Liver (tissue), 9 donors: Measurements from ENCODE around the gene ROBO2. TPM values are rescaled to one million over a fixed set of nuclear protein-coding genes. Genes with fewer than 3 reads are reported as not detected.

Source experiments
- DNase-seq: peaks from one replicate; pipeline ENCODE4 v3.0.0-alpha.2; 2017; ENCODE audit warnings: low spot score
- H3K27ac ChIP-seq, 2 donors: one replicate each; pipeline ENCODE4 v1.7.0; 2013; ENCODE audit warnings: inconsistent platforms in 2 of 2, low read length in 2 of 2, control low read depth in 1 of 2, low read depth in 1 of 2, mild to moderate bottlenecking in 1 of 2
- H3K27me3 ChIP-seq, 4 donors: one replicate each; pipeline versions ENCODE4 v1.6.1 to v1.7.0; 2013; ENCODE audit warnings: low read length in 3 of 4, inconsistent platforms in 1 of 4, mild to moderate bottlenecking in 1 of 4, moderate library complexity in 1 of 4; ENCODE audit not compliant: control insufficient read depth in 4 of 4, insufficient read depth in 4 of 4
- H3K36me3 ChIP-seq, 4 donors: one replicate each; pipeline versions ENCODE4 v1.6.1 to v1.7.0; 2013; ENCODE audit warnings: low read length in 3 of 4, mild to moderate bottlenecking in 3 of 4, low read depth in 1 of 4, moderate library complexity in 1 of 4; ENCODE audit not compliant: control insufficient read depth in 4 of 4, insufficient read depth in 3 of 4
- H3K4me1 ChIP-seq, 4 donors: one replicate each; pipeline versions ENCODE4 v1.6.1 to v1.7.0; 2013; ENCODE audit warnings: low read length in 3 of 4, mild to moderate bottlenecking in 3 of 4, moderate library complexity in 1 of 4; ENCODE audit not compliant: control insufficient read depth in 4 of 4, insufficient read depth in 4 of 4
- H3K4me3 ChIP-seq, 3 donors: one replicate each; pipeline versions ENCODE4 v1.6.1 to v1.7.0; 2013; ENCODE audit warnings: low read length in 3 of 3, control low read depth in 1 of 3, low read depth in 1 of 3, mild to moderate bottlenecking in 1 of 3
- H3K9ac ChIP-seq, 2 donors: one replicate each; pipeline ENCODE4 v1.7.0; 2013; ENCODE audit warnings: low read length in 2 of 2, mild to moderate bottlenecking in 2 of 2, moderate library complexity in 2 of 2, control low read depth in 1 of 2, low read depth in 1 of 2
- H3K9me3 ChIP-seq, 4 donors: one replicate each; pipeline versions ENCODE4 v1.6.1 to v1.7.0; 2013; ENCODE audit warnings: low read length in 3 of 4; ENCODE audit not compliant: control insufficient read depth in 4 of 4
- CTCF ChIP-seq: fragments of 150-350 bp; IDR thresholded peaks from 2 replicates; pipeline ENCODE4 v1.5.1; 2017; ENCODE audit warnings: improper control_type of control experiment, low read depth, low read length; ENCODE audit not compliant: missing input control
- FOXA1 ChIP-seq: IDR thresholded peaks from 2 replicates; pipeline ENCODE4 v1.6.1; 2016; ENCODE audit warnings: antibody characterized with exemption
- GABPA ChIP-seq, 2 donors: IDR thresholded peaks in 1 of 2; conservative IDR thresholded peaks in 1 of 2; 2 replicates each; pipeline ENCODE4 v1.6.1; 2016; ENCODE audit warnings: antibody characterized with exemption in 2 of 2, mild to moderate bottlenecking in 1 of 2, moderate library complexity in 1 of 2
- JUND ChIP-seq, 2 donors: IDR thresholded peaks; 2 replicates each; pipeline ENCODE4 v1.6.1; 2016; ENCODE audit warnings: antibody characterized with exemption in 2 of 2
- MAX ChIP-seq: IDR thresholded peaks from 2 replicates; pipeline ENCODE4 v1.6.1; 2016; ENCODE audit warnings: antibody characterized with exemption
- RAD21 ChIP-seq, 2 donors: IDR thresholded peaks; 2 replicates each; pipeline ENCODE4 v1.6.1; 2016; ENCODE audit warnings: antibody characterized with exemption in 2 of 2, mild to moderate bottlenecking in 2 of 2
- REST ChIP-seq: IDR thresholded peaks from 2 replicates; pipeline ENCODE4 v1.6.1; 2016; ENCODE audit warnings: antibody characterized with exemption, mild to moderate bottlenecking
- SP1 ChIP-seq: IDR thresholded peaks from 2 replicates; pipeline ENCODE4 v1.6.1; 2018; ENCODE audit warnings: antibody characterized with exemption, mild to moderate bottlenecking
- YY1 ChIP-seq: IDR thresholded peaks from 2 replicates; pipeline ENCODE4 v1.6.1; 2016; ENCODE audit warnings: antibody characterized with exemption, mild to moderate bottlenecking
- ZBTB33 ChIP-seq: IDR thresholded peaks from 2 replicates; pipeline ENCODE4 v1.6.1; 2016; ENCODE audit warnings: antibody characterized with exemption
- WGBS: extraction: QIAGEN DNeasy Blood & Tissue Kit; methylation state at CpG from one replicate; pipeline ENCODE4 v1.1.7; 2013; 5-methylcytosine and 5-hydroxymethylcytosine counted together
- polyA plus RNA-seq, 2 donors: library from polyadenylated mRNA; stranded (reverse) in 1 of 2; unstranded in 1 of 2; fragments of 200-250 nt in 1 of 2; fragments of >200 nt in 1 of 2; fragmentation: Nextera tagmentation in 1 of 2; extraction: Ambion mirVana in 1 of 2; gene quantifications; one replicate each; pipeline versions ENCODE4 v1.2.1 to v1.2.3, GENCODE V29; 2013 to 2015
- total RNA-seq, 2 donors: library from RNA; depleted of rRNA; stranded (reverse); fragments of >200 nt; gene quantifications; one replicate each; pipeline ENCODE4 v1.2.3, GENCODE V29; 2014
- TF ChIP-seq, protein P1 (sequence below): IDR thresholded peaks from 2 replicates; pipeline ENCODE4 v1.6.1; 2016; ENCODE audit warnings: antibody characterized with exemption
- donor health status: healthy.
- donor health status: healthy.
- donor health status: healthy.
- donor health status: healthy.
- donor health status: healthy.

ROBO2 gene
- total and polyA plus RNA-seq, 4 donors: 0.22 to 19.4 (median 1.1) TPM

GRCh38 chr3:77025471-77025870 is 14.4 kb upstream of the ROBO2 start (continued):
- no peak for TF ChIP-seq ZBTB33
- no peak for TF ChIP-seq JUND (IDR thresholded peaks at IDR 0.05)
- TF ChIP-seq GABPA (IDR thresholded peaks at IDR 0.05 in 1 of 2, conservative IDR thresholded peaks at IDR 0.05 in 1 of 2): no peak
- no peak for TF ChIP-seq FOXA1
- TF ChIP-seq RAD21 (IDR thresholded peaks at IDR 0.05): no peak
- TF ChIP-seq, protein P1, sequence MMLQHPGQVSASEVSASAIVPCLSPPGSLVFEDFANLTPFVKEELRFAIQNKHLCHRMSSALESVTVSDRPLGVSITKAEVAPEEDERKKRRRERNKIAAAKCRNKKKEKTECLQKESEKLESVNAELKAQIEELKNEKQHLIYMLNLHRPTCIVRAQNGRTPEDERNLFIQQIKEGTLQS: no peak

DNA sequence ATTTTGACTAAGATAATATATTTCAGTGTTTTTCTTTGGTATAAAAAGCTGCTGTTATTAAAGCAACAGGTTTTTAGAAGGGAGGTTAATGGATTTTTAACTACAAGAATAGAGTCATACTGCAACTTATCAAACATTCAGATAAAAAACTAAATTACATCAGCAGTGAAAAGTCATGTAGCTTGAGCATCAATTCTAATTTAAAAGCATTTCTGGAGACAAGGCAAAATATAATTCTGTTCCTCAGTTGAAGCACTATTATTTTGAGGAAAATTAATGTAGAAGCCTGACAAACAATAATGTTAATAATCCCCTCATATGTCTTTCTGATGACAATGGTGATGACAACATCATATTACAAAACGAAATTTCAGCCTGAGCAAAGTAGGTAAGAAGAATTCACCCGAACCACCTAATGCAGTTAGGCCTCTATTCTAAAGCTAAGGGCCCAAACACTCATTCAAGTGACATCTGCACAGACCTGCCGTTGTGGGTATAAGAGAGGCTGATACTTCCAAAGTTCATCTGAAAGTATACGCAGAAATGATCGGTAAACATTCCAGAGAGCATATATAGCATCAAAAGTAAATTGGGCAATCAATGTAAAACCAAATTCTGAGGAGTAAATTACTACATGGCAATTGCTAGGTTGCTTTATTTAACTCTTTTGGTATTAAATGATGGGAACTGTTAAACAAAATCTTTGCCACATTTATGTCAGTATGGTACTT is 12.8 kb upstream of the ROBO2 start:
- H3K9me3 ChIP-seq: no peaks in the 10 kb centered on the region
- H3K27me3 ChIP-seq: no peaks in the 10 kb centered on the region
- H3K4me1 ChIP-seq: no peaks in the 10 kb centered on the region
- no peak for DNase-seq
- H3K36me3 ChIP-seq: no peaks in the 10 kb centered on the region
- H3K27ac ChIP-seq: no peak overlapping the region
- H3K9ac ChIP-seq: no peak overlapping the region
- no peak for TF ChIP-seq MAX
- no peak for TF ChIP-seq JUND (IDR thresholded peaks at IDR 0.05)
- TF ChIP-seq GABPA (IDR thresholded peaks at IDR 0.05 in 1 of 2, conservative IDR thresholded peaks at IDR 0.05 in 1 of 2): no peak
- TF ChIP-seq SP1: no peak
- 64% methylated on average over 5 of the region's 5 CpGs for WGBS
- H3K4me3 ChIP-seq: no peak overlapping the region

GRCh38 chr3:77028005-77028404 is 11.9 kb upstream of the ROBO2 start:
- no peak overlapping the region for H3K27ac ChIP-seq
- H3K4me1 ChIP-seq: no peaks in the 10 kb centered on the region
- WGBS: 41% methylated on average over 2 of the region's 2 CpGs
- H3K9ac ChIP-seq: no peak overlapping the region
- no peaks in the 10 kb centered on the region for H3K27me3 ChIP-seq
- no peaks in the 10 kb centered on the region for H3K9me3 ChIP-seq
- no peak overlapping the region for H3K4me3 ChIP-seq
- no peak for DNase-seq
- no peaks in the 10 kb centered on the region for H3K36me3 ChIP-seq
- TF ChIP-seq ZBTB33 (no peak), GABPA (IDR thresholded peaks at IDR 0.05 in 1 of 2, conservative IDR thresholded peaks at IDR 0.05 in 1 of 2) (no peak), REST (no peak), YY1 (no peak), SP1 (no peak), RAD21 (IDR thresholded peaks at IDR 0.05) (no peak), CTCF (no peak)
- TF ChIP-seq, protein P1: no peak
